T-helper 2 cell treated with Interferon-gamma antibody and Interleukin-4, amounts not matched to agents 5 μg/mL and 100 μg/mL, for 36 hours (primary cell): Measurements from ENCODE around the gene P2RX6.
"Not testable (repeated sequence)": the region's sequence is repeated elsewhere in the genome, so short reads cannot be mapped to it uniquely, and the experiment has no call there.

Experiments used
- DNase-seq: peaks from one replicate; pipeline ENCODE4 v3.0.0; 2021; ENCODE audit warnings: low spot score
- H3K27ac Mint-ChIP-seq: one replicate; pipeline ENCODE4 v1.8.0; 2021; ENCODE audit warnings: mild to moderate bottlenecking, mixed read lengths
- H3K27me3 Mint-ChIP-seq: one replicate; pipeline ENCODE4 v1.8.0; 2021; ENCODE audit warnings: low read depth, mixed read lengths
- H3K36me3 Mint-ChIP-seq: one replicate; pipeline ENCODE4 v1.8.0; 2021; ENCODE audit warnings: low read depth, mixed read lengths
- H3K4me1 Mint-ChIP-seq: one replicate; pipeline ENCODE4 v1.8.0; 2021; ENCODE audit warnings: low read depth, mixed read lengths
- H3K4me3 Mint-ChIP-seq: one replicate; pipeline ENCODE4 v1.8.0; 2022; ENCODE audit warnings: mild to moderate bottlenecking, moderate library complexity, mixed read lengths
- H3K9me3 Mint-ChIP-seq: one replicate; pipeline ENCODE4 v1.8.0; 2021; ENCODE audit warnings: mixed read lengths

Gene P2RX6

DNA sequence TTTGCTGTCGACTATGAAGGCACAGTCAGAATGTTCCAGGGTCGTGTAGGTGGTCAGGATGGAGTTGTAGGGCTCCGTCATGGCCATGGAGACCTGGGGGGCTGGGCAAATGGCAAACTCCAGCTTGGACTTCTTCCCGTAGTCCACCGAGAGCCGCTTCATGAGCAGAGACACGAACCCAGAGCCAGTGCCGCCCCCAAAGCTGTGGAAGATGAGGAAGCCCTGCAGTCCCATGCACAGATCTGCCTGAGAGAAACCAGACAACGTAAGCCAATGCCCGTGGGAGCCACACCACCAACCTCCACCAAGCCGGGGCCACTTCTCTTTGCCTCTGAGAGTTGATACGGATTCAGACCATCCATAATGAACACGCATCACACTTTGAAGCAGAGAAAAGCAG, 5.8 kb upstream of the P2RX6 start:
- not testable (repeated sequence) for H3K4me1 Mint-ChIP-seq, H3K4me3 Mint-ChIP-seq, H3K9me3 Mint-ChIP-seq, H3K36me3 Mint-ChIP-seq, DNase-seq, H3K27me3 Mint-ChIP-seq, H3K27ac Mint-ChIP-seq

GRCh38 chr22:21009638-21010425, 5.1 kb upstream of the P2RX6 start:
- H3K27me3 Mint-ChIP-seq: peaks cover 5% of the 10 kb centered on the region

DNA sequence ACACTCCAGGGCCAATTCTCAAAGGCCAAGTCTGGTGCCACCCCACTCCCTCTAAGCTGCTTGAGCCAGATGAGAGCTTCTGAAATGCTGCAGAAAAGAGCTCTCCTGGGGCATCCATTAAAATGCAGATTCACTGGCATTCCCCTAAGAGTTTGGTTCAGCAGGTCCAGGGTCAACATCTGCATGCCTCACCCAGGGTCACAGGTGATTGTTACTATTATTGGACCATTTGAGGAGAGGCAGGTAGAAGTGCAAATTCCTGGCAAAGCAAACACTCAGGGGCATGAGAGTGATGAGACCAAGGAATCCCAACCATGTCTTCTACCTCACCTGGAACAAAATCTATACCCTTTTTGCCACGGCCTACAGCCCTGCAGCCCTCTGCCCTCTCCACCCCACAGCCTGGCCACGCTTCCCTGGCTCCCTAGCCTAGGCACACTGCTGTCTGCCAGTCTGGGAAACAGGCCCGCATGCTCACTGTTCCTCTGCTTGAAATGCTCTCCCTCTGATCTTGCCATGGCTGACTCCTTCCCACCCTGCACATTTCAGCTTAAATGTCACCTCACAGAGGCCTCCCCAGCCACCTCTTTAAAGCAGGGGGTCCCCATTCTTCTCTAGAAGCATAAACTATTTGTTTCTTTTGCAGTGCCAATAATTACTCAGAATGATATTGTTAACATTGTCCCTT, 4.4 kb upstream of the P2RX6 start:
- no peak for DNase-seq
- Mint-ChIP-seq H3K27ac (no peak overlapping the region), H3K4me3 (no peak overlapping the region), H3K36me3 (no peaks in the 10 kb centered on the region), H3K4me1 (peaks cover 15% of the 10 kb centered on the region), H3K27me3 (peaks cover 7% of the 10 kb centered on the region), H3K9me3 (no peaks in the 10 kb centered on the region)

More at GRCh38 chr22:21009638-21010425, 5.1 kb upstream of the P2RX6 start:
- Mint-ChIP-seq H3K4me3 (no peak overlapping the region), H3K9me3 (no peaks in the 10 kb centered on the region), H3K27ac (no peak overlapping the region), H3K4me1 (peaks cover 10% of the 10 kb centered on the region), H3K36me3 (no peaks in the 10 kb centered on the region)
- DNase-seq: no peak

DNA sequence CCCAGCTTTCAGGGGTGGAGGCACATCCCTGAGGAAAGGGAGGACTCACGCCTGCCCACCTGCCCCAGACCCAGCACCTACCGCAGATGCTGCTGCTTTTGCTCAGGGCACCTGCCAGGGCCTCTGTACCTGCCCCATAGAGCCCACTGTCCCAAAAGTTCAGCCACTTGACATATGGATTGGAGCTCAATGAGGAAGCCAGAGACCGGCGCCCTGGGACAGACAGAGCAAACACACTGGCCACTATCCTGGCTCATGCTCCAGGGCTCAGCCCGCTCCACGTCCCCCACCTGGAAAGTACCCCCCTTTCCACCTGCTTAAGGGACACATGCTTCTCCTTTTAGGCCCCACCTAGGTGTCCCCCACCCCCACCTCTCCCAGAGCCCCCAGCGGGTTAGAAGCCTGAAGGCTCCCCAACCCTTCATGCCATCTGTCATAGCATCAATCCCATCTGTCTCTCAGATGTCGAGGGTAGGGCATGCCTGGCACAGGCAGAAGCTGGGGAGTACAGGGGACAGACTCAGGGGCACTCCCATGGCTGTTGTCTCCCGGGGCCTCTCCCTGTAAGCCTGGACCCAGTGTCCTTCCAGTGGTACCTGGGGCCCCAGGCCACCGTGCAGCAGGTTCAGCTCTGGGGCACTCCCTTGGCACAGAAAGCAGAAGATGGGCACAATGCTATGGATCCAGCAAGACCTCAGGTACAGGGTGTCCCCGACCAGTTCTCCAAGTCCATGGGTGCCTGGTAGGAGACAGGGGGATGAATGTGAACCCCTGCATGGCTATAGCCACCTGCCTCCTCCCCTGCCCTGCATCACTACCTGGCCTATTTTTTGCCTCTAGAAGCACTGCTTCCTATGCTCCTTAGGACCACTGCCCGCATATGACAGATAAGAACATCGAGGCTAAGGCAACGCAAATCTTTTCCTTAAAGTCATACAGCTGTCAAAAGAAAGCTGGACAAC, 2.2 kb upstream of the P2RX6 start:
- Mint-ChIP-seq H3K4me1 (peaks cover 15% of the 10 kb centered on the region), H3K27ac (no peak overlapping the region), H3K9me3 (no peaks in the 10 kb centered on the region), H3K4me3 (no peak overlapping the region), H3K27me3 (peaks cover 7% of the 10 kb centered on the region), H3K36me3 (no peaks in the 10 kb centered on the region)
- DNase-seq: no peak

DNA sequence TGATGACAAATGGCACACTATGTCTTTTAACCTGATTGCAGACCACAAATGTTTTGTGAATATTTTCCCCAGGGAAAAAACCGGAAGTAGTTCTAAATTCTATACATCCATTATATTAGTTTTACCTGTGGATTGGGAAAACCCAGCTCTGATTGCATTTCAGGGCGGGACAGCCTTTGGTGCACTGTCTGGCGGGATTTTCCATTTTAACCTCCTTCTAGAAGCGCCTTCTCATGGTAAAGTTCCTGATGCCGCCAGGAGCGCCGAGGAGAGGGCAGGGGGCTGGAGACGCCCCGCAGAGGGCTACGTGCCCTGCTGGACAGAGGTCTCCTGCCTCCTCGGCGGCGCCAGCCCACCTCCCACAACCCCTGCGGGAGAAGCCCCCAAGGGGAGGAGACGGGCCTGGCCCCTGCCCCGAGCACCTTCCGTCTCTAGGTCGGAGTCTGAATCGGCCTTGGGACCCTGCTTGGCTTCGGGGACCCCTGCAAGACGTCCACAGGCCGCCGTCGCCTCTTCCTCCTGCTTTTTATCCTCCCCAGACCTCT, 1.2 kb upstream of the P2RX6 start:
- H3K27me3 Mint-ChIP-seq: peaks cover 7% of the 10 kb centered on the region
- peak overlapping the region; percentile 86 for H3K4me3 Mint-ChIP-seq
- H3K4me1 Mint-ChIP-seq: peaks cover 15% of the 10 kb centered on the region
- no peaks in the 10 kb centered on the region for H3K9me3 Mint-ChIP-seq
- no peak for DNase-seq
- no peaks in the 10 kb centered on the region for H3K36me3 Mint-ChIP-seq
- peak overlapping the region; percentile 76 for H3K27ac Mint-ChIP-seq

DNA sequence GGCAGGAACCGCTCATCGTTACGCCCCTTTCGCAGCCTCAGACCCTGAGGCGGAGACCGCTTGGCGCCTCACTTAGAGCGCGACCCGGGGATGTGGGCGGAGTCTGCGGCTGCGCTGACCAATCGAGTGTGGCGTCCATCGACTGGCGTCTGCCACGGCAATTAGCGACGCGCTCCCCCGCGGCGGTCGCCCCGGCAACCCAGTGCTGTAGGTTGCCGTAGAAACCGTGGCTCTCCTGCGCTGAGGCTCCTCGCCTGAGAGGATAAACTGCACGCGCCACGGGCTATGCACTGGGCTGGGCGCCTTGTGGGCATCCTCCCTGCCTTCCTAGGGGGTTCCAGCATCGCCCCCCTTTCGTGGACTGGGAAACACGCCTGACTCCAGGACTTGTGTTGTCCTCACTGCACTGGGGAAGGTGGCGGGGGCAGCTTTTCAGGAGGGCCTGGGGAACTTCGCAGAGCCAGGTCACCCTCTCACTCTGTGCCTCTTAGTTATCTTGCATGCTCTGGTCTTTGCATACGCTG, 701 bp upstream of the P2RX6 start:
- Mint-ChIP-seq H3K4me3 (peak overlapping the region; percentile 86), H3K27me3 (peaks cover 7% of the 10 kb centered on the region), H3K36me3 (no peaks in the 10 kb centered on the region), H3K27ac (peak overlapping the region; percentile 76), H3K9me3 (no peaks in the 10 kb centered on the region), H3K4me1 (peaks cover 15% of the 10 kb centered on the region)
- DNase-seq: peak; percentile 85

DNA sequence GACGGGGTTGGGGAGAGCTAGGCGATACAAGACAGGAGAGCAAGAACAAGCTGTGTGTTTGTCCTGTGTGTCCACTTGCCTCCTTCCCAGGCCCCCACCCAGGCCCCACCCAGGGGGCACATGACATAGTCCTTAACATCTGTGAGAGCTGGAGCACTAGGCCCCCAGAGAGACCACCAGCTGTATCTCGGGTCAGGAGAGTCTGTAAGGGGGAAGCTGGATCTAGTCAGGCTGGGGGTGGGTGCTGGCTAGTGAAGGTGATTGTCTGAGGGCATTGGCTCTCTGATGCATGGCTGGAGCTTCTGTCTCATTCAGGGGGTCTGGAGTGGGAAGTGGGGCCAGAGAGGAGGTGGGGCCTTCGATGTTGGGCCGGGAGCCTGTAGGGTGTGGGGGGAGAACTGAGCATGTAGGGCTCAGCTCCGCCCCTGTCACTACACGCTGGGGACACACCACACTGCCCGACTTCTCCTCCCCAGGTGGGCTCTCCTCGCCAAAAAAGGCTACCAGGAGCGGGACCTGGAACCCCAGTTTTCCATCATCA, 571 bp downstream of the P2RX6 start:
- Mint-ChIP-seq H3K9me3 (no peaks in the 10 kb centered on the region), H3K4me3 (no peak overlapping the region), H3K27me3 (peaks cover 7% of the 10 kb centered on the region), H3K36me3 (no peaks in the 10 kb centered on the region), H3K27ac (no peak overlapping the region), H3K4me1 (peaks cover 15% of the 10 kb centered on the region)
- no peak for DNase-seq

- Mint-ChIP-seq H3K9me3 (no peaks in the 10 kb centered on the region), H3K4me1 (peaks cover 15% of the 10 kb centered on the region), H3K4me3 (no peak overlapping the region), H3K27me3 (peaks cover 7% of the 10 kb centered on the region), H3K36me3 (no peaks in the 10 kb centered on the region), H3K27ac (peak overlapping the region; percentile 47)
- no peak for DNase-seq
Observed at GRCh38 chr22:21016644-21017420, 1.9 kb downstream of the P2RX6 start.

DNA sequence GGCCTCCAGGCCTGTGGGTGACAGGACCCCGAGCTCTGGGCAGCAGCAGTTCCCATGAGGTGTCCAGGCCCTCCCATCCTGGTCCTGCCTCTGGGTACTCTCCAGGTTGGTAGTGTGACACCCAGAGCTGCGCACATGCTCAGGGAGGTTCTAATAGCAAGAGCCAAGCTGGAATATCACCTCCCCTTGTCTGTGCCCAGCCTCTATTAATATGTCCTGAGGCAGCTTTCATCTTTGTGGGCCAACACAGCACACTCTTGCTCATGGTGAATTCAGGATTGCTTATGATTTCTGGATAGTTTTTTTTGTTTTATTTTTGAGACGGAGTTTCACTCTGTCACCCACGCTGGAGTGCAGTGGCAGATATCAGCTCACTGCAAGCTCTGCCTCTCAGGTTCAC, 3.3 kb downstream of the P2RX6 start:
- peaks cover 15% of the 10 kb centered on the region for H3K4me1 Mint-ChIP-seq
- H3K9me3 Mint-ChIP-seq: no peaks in the 10 kb centered on the region
- no peak overlapping the region for H3K4me3 Mint-ChIP-seq
- DNase-seq: no peak
- no peak overlapping the region for H3K27ac Mint-ChIP-seq
- peaks cover 7% of the 10 kb centered on the region for H3K27me3 Mint-ChIP-seq
- no peaks in the 10 kb centered on the region for H3K36me3 Mint-ChIP-seq

DNA sequence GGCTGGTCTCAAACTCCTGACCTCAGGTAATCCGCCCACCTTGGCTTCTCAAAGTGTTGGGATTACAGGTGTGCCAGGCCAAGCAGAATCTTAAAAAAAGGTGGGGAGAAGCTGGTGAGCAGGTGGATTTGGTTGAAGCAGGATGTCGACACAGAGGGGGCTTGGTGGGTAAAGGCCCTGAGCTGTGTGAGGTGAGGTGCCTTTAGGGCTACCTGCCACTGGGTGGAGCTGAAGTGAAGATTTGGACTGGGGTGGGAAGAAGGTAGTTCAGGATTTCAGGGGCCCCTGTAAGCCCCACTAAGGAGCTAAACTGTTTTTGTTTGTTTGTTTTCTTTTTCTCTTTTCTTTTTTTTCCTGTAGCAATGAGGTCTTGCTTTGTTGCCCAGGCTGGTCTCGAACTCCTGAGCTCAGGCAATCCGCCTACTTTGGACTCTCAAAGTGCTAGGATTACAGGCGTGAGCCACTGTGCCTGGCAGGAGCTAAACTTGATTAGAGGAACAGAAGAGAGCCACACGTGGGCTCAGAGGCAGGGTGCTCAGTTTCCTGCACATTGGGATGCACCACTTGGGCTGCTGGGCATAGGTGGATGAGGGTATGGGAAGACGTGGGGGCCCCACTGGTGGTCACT, 6.0 kb downstream of the P2RX6 start:
- H3K27me3 Mint-ChIP-seq: no peaks in the 10 kb centered on the region
- no peak overlapping the region for H3K27ac Mint-ChIP-seq
- H3K4me1 Mint-ChIP-seq: peaks cover 8% of the 10 kb centered on the region
- no peak for DNase-seq
- H3K9me3 Mint-ChIP-seq: no peaks in the 10 kb centered on the region
- no peak overlapping the region for H3K4me3 Mint-ChIP-seq
- no peaks in the 10 kb centered on the region for H3K36me3 Mint-ChIP-seq

DNA sequence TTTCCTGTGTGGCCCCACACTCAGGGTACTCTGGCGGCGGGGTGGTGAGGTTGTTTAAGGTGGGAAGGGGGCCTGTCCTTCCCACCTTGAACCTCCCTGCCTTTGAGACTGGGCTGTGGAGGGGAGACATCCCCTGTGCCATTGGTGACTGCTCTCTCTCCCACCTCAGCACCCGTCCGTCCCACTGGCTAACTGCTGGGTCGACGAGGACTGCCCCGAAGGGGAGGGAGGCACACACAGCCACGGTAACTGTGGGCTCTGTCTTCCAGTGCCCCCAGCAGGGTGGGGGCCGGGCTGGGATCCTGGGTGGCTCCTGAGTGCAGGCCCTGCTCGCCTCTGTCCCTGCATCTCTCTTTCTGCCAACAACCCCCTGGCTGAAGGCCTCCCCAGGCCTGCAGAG, 7.5 kb downstream of the P2RX6 start:
- Mint-ChIP-seq H3K27me3 (no peaks in the 10 kb centered on the region), H3K4me1 (peaks cover 8% of the 10 kb centered on the region)

DNA sequence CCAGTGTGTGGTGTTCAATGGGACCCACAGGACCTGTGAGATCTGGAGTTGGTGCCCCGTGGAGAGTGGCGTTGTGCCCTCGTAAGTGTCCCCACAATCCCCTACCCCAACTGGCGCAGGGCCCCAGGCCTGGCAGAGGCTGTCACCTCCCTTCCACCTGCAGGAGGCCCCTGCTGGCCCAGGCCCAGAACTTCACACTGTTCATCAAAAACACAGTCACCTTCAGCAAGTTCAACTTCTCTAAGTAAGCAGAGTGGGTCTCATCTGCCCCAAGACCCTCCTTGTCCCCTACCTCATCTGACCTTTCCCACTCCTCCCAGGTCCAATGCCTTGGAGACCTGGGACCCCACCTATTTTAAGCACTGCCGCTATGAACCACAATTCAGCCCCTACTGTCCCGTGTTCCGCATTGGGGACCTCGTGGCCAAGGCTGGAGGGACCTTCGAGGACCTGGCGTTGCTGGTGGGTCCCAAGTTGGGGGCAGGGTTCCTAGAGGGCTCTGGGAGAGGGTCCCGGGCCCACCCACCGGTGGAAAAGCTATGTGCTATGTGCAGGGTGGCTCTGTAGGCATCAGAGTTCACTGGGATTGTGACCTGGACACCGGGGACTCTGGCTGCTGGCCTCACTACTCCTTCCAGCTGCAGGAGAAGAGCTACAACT, 8.1 kb downstream of the P2RX6 start:
- H3K4me3 Mint-ChIP-seq: no peak overlapping the region
- no peak overlapping the region for H3K27ac Mint-ChIP-seq
- no peaks in the 10 kb centered on the region for H3K9me3 Mint-ChIP-seq
- H3K36me3 Mint-ChIP-seq: no peaks in the 10 kb centered on the region
- peaks cover 8% of the 10 kb centered on the region for H3K4me1 Mint-ChIP-seq
- DNase-seq: no peak
- H3K27me3 Mint-ChIP-seq: no peaks in the 10 kb centered on the region

More for the DNA sequence above, 7.5 kb downstream of the P2RX6 start:
- H3K4me3 Mint-ChIP-seq: no peak overlapping the region
- no peaks in the 10 kb centered on the region for H3K9me3 Mint-ChIP-seq
- H3K36me3 Mint-ChIP-seq: no peaks in the 10 kb centered on the region
- H3K27ac Mint-ChIP-seq: no peak overlapping the region
- DNase-seq: no peak
